RCC 7860 (cell line): ENCODE data around the gene ARHGEF2.

Source experiments
- DNase-seq: peaks from one replicate; pipeline ENCODE4 v3.0.0-alpha.2; 2015; ENCODE audit warnings: low spot score
- FAIRE-seq: peaks from 2 replicates; lab custom pipeline; 2012; peaks lifted over from hg19 to GRCh38; lab: Jason Lieb, UNC

Gene ARHGEF2

GRCh38 chr1:155978325-155978972 is at the start of gene ARHGEF2:
Gene ARHGEF2, minus strand, starts transcription at chr1:155978547. Its CDS starts 120 bp downstream, at chr1:155978427.
- DNase-seq (peak; percentile 44), FAIRE-seq (no peak)

- DNase-seq: no peak
- no peak for FAIRE-seq
These were observed 48.2 kb upstream of the ARHGEF2 start for GRCh38 chr1:156026588-156026987.

DNA sequence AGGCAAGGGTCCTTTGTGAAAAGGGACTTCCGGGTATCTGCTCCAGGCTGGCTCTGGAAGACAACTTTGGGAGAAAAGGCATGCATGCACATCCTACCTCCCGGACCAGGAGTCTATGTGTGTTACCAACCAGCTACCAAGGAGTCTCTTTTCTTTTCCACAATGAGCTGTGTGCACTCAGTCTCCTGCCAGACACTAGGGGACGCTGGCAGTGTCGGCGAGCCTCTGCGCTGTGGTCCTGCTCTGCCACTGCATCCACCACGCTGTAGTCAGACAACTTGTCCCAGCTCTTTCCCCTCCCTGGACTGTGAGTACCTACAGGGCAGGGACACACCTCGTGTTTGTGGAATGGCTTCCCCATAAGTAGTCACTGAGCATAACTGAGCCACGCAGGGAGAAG is 47.5 kb upstream of the ARHGEF2 start:
- DNase-seq: no peak
- no peak for FAIRE-seq

- no peak for FAIRE-seq
- no peak for DNase-seq
These were observed 46.5 kb upstream of the ARHGEF2 start for GRCh38 chr1:156024801-156025200.

DNA sequence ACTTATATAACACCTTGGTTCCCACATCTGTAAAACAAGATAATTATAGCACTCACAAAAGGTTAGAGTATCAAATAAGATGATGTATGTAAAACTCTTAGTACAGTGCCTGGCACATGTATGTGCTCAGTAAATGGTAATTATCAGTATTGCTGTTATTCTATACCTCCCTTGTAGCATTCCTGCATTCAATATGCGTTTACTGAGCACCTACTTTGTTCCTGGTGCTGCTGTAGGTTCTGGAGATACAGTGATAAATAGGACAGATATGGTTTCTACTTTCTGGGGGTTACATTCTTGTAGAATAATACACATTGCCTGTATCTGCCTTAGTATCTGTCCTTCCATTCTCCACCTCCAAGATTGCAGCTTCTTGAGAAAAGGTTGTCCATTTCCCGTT is 43.6 kb upstream of the ARHGEF2 start:
- FAIRE-seq (no peak), DNase-seq (no peak)

- FAIRE-seq: no peak
- DNase-seq: no peak
These were observed 42.7 kb upstream of the ARHGEF2 start for GRCh38 chr1:156021093-156021428.

- FAIRE-seq: peak; percentile 78
- peak; percentile 83 for DNase-seq
These were observed 42.1 kb upstream of the ARHGEF2 start, which contains the start of gene SSR2 for GRCh38 chr1:156020293-156021092. Gene SSR2, minus strand, starts transcription at chr1:156020951. Its CDS starts 784 bp downstream, at chr1:156020167.

DNA sequence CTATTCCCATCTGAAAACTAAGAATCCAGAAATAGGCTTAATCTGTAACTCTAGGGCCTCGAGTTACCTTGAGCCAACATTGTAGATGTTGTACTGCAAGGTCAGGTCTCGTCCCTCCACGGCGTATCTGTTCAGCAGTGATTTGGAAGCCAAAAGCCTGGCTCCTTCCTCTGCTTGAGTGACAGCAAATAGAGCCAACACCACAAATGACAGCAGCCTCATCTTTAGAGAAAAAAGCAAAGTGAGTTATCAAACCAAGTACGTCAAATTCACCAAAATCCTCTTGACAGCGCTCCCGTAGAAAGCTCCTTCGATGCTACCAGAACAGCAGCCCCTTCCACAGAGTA is 41.6 kb upstream of the ARHGEF2 start:
- FAIRE-seq: no peak
- no peak for DNase-seq

DNA sequence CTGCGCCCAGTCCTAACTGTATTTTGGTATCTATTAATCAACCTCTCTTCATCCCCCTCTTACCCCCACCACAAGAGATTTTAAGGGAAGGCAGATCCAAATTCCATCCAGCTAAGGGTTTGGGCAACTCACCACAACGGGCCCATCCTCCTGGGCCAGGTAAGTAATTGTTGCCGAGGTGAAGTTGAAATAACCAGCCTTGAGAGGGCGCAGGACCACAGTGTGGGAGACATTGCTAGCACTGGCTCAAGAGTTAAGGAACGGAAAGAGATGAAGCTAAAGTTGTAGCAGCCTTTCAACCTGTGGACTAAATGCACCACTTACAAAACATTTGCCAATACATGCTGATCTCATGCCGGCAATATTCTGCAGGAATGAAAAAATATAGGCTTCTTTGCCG is 36.5 kb upstream of the ARHGEF2 start:
- DNase-seq (no peak), FAIRE-seq (no peak)

DNA sequence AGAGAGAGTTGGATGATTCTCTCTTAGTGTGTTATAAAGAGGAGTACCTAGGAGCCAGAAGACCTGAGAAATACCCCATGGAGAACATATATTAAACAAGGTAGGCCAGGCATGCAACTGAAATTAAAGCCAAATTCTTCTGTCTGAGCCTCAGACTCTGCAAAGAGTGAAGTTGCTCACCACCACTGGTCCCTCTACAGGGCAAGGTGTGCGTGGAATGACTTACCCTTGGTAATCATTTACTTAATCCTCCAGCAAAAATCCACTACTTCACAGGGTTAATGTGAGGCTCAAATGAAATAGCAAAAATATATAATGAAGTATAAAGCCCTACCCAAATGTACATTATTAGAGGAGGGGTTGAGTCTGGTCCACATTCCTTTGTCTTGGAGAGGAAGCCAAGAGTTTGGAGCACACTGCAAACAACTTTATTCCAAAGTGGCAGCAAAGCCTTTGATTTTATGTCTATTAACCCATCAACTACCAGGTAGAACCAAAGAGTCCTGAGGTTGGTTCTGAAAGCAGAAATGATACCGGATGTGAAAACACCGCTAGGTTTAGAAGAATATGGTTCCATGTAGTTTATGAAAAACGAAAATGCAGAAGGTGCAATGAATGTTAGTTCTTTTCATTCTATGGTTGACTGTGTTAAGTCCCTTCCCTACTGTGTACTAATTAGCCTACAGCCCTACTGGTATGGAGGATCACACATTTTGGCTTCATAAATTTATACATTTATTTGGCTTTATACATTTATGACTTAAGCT is 33.9 kb upstream of the ARHGEF2 start:
- DNase-seq (no peak), FAIRE-seq (no peak)

- no peak for FAIRE-seq
- DNase-seq: no peak
These were observed 31.1 kb upstream of the ARHGEF2 start for GRCh38 chr1:156009404-156009803.

GRCh38 chr1:156006666-156007376 is 28.5 kb upstream of the ARHGEF2 start:
- FAIRE-seq (no peak), DNase-seq (no peak)

- FAIRE-seq (no peak), DNase-seq (no peak)
These were observed 26.7 kb upstream of the ARHGEF2 start for GRCh38 chr1:156004843-156005584.

DNA sequence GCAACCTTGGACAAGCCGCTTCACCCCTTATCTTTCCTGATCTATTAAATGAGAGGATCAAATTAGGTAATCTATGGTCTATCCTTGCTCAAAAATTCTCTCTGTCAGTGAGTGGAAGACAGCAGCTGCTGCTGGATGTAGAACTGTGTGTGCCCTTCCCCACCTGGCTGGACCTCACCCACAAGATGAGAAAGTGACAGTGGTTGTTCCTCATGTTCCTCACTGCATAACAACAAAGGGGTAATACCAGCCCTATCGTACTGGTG is 25.5 kb upstream of the ARHGEF2 start:
- no peak for DNase-seq
- no peak for FAIRE-seq

DNA sequence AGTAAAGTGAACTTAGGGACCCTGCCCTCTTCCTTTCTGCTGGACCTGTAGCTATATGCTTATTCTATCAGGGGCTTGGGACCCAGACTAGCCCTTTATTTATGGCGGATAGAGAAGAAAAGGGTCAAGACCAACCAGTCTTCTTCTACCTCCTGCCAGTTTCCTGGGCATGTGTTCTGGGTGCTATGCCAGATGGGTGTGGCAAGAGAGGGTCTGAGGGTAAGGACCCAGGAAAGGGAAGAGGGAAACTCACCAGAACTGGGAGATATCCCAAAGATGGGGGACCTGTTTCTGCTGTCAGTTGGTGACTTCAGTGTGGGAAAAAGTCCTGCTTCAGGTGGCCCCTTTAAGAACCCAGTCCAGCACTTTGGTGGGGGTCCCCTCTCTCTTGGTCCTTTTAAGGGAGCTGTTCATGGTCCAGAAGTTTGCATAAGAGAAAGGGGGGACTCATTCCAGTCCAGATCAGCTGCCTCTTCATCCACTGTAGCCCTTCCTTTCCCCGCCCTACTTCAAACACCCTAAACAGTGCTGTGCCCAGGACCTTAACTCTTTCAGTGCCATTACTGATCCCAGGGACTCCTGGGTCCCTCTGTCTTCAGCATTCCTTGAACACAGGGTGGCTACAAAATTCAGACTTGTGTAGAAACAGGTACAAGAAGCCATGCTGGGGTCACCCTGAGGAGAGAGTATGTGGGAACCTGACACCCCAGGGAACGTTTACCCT is 24.0 kb upstream of the ARHGEF2 start:
- FAIRE-seq (no peak), DNase-seq (no peak)

DNA sequence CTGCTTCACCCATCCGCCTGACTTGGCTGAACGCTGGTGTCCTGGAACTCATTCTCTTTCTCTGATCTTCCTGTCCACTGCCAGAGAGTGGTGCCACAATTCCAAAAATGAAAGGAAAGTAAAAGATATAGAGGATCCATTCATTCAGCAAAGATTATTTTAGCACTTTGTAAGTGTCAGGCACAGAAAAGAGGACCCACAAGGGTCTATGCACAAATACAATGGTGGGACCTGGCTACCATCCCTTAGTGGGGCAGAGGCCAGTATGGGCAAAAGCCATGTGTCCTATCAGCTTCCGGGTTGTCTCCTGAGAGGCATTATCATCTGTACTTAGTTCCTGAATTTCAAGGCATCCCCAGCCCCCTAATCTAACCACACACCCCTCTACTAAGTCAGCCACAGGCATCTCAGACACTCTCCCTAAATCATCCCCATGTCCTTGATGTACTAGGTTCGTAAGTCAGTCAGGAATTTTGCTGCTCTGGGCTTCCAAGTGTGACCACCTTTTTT is 23.4 kb upstream of the ARHGEF2 start:
- no peak for DNase-seq
- FAIRE-seq: no peak

DNA sequence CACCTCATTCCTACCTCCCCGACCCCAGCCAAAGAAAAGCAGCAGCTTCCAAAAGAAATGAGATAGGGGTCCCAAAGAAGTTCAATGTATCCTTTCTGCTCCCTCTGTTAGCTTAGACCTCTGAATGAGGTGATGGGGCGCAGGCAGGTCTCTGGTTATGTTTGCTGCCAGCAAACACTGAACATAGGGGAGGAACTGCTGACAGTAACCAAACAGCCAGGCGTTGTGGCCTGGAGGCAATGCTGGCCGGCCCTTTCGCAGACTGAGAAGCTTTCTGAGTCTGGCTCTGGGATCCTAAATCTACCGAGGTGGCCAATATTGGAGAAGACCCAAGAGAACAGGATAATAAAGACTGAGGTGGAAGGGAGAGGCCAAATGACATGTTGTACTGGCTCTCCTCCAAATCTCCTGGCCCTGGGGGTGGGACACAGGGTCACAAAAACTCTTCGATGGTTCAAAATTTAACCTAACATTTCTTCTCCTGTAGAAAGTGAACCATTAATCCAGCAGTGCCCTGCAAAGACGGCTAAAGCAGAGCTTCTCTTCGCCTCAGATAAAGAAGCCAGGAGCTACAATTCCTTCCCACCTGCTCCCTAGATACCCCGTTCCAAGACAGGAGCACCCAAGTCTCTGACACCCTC is 22.8 kb upstream of the ARHGEF2 start:
- DNase-seq (no peak), FAIRE-seq (no peak)

- DNase-seq (no peak), FAIRE-seq (no peak)
These were observed 21.6 kb upstream of the ARHGEF2 start for GRCh38 chr1:155999964-156000363.

DNA sequence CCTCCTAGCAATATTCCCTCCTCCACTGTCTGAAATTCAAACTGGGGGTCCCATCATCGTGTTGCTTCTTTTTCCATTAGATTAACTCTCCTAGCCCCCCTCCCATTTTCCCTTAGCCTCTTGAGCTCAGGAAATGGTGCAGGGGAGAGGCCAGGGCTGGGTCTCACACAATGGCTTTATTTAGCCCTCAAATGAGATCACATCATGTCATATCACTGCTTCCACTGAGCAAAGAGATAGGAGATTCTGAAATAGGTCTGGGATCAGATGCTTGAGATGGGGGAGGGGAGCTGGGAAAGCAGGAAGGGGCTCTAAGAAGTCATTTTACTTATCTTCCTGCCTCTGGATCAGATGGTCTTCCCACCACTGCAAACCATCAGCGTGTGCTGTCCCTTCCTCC is 17.8 kb upstream of the ARHGEF2 start:
- DNase-seq: no peak
- FAIRE-seq: no peak
